Left ventricle myocardium inferior (tissue), 1 donor: Measurements from ENCODE around the gene FBXL7. TPM values are rescaled to one million over a fixed set of nuclear protein-coding genes. Genes with fewer than 3 reads are reported as not detected.
A peak's percentile ranks its signal among the peaks of the same experiment; 100 is the strongest.

Experiments
- DNase-seq: peaks from one replicate; pipeline ENCODE4 v3.0.0-alpha.2; 2020
- H3K27ac ChIP-seq: fragments of 200-600 bp; replicated peaks from 2 replicates; pipeline ENCODE4 v1.8.0; 2021
- H3K27me3 ChIP-seq: fragments of 200-600 bp; 2 replicates; pipeline ENCODE4 v1.8.0; 2021; ENCODE audit warnings: low read depth
- H3K36me3 ChIP-seq: fragments of 200-600 bp; 2 replicates; pipeline ENCODE4 v1.8.0; 2021
- H3K4me1 ChIP-seq: fragments of 200-600 bp; 2 replicates; pipeline ENCODE4 v1.8.0; 2021
- H3K4me3 ChIP-seq: fragments of 200-600 bp; 2 replicates; pipeline ENCODE4 v1.8.0; 2021; ENCODE audit warnings: mild to moderate bottlenecking, moderate library complexity
- H3K9me3 ChIP-seq: fragments of 200-600 bp; replicated peaks from 2 replicates; pipeline ENCODE4 v1.8.0; 2021
- CTCF ChIP-seq: fragments of 200-600 bp; IDR thresholded peaks from 2 replicates; pipeline ENCODE4 v1.8.0; 2021; ENCODE audit warnings: antibody characterized with exemption, mild to moderate bottlenecking, borderline replicate concordance
- intact Hi-C: fragments of 100-400 bp; cut with micrococcal nuclease; formaldehyde crosslinking; loops from one replicate; pipeline ENCODE4 v1.11.0; 2022
- total RNA-seq: library from RNA; stranded (reverse); fragmentation: NEBNext Ultra II Directional; extraction: Animal tissue kit (Norgen Biotek cat#: 25700); gene quantifications from one replicate; pipeline ENCODE4 v1.2.1, GENCODE V29; 2021
- donor health status: DM: no; HTN: yes; CAD: no; lungs with severe emphysema.

The FBXL7 gene
- total RNA-seq, 1 donor from 2014 or later: 27.7 TPM

- no peak for DNase-seq
- H3K27ac ChIP-seq: no peak overlapping the region
- H3K4me3 ChIP-seq: no peak overlapping the region
- intact Hi-C loops: no loop called here
- no peaks in the 10 kb centered on the region for H3K9me3 ChIP-seq
- H3K36me3 ChIP-seq: no peaks in the 10 kb centered on the region
- peaks cover 21% of the 10 kb centered on the region for H3K4me1 ChIP-seq
- TF ChIP-seq CTCF: peak; percentile 65
- H3K27me3 ChIP-seq: no peaks in the 10 kb centered on the region
Measured at GRCh38 chr5:15598294-15598902, 98.4 kb downstream of the FBXL7 start.

- intact Hi-C loops: no loop called here
- Histone ChIP-seq H3K4me1 (peaks cover 16% of the 10 kb centered on the region), H3K27me3 (no peaks in the 10 kb centered on the region), H3K27ac (no peak overlapping the region), H3K36me3 (no peaks in the 10 kb centered on the region), H3K9me3 (no peaks in the 10 kb centered on the region), H3K4me3 (no peak overlapping the region)
- no peak for TF ChIP-seq CTCF
- DNase-seq: no peak
Measured at GRCh38 chr5:15600035-15600434, 100.1 kb downstream of the FBXL7 start.

- H3K4me1 ChIP-seq: peaks cover 21% of the 10 kb centered on the region
- no peaks in the 10 kb centered on the region for H3K27me3 ChIP-seq
- no peak overlapping the region for H3K27ac ChIP-seq
- no peaks in the 10 kb centered on the region for H3K9me3 ChIP-seq
- H3K4me3 ChIP-seq: no peak overlapping the region
- DNase-seq: no peak
- TF ChIP-seq CTCF: no peak
- H3K36me3 ChIP-seq: no peaks in the 10 kb centered on the region
- intact Hi-C loops: no loop called here
Measured at GRCh38 chr5:15601274-15601673, 101.3 kb downstream of the FBXL7 start.

- no peak for DNase-seq
- H3K27ac ChIP-seq: no peak overlapping the region
- intact Hi-C loops: no loop called here
- no peaks in the 10 kb centered on the region for H3K36me3 ChIP-seq
- peaks cover 27% of the 10 kb centered on the region for H3K4me1 ChIP-seq
- no peaks in the 10 kb centered on the region for H3K9me3 ChIP-seq
- H3K4me3 ChIP-seq: no peak overlapping the region
- TF ChIP-seq CTCF: no peak
- H3K27me3 ChIP-seq: no peaks in the 10 kb centered on the region
Measured at GRCh38 chr5:15601853-15602252, 101.9 kb downstream of the FBXL7 start.

- intact Hi-C loops: no loop called here
- TF ChIP-seq CTCF: no peak
- peaks cover 27% of the 10 kb centered on the region for H3K4me1 ChIP-seq
- H3K27ac ChIP-seq: no peak overlapping the region
- no peaks in the 10 kb centered on the region for H3K36me3 ChIP-seq
- no peaks in the 10 kb centered on the region for H3K27me3 ChIP-seq
- no peak for DNase-seq
- H3K4me3 ChIP-seq: no peak overlapping the region
- no peaks in the 10 kb centered on the region for H3K9me3 ChIP-seq
Measured at GRCh38 chr5:15604986-15605385, 105.0 kb downstream of the FBXL7 start.
